GM12878 (cell line): Measurements from ENCODE around the gene FAM9C. TPM values are rescaled to one million over a fixed set of nuclear protein-coding genes. Genes with fewer than 3 reads are reported as not detected.

Experiments used
- ATAC-seq: fragments of 200-7000 bp; cut with Tn5 transposase; 3 replicates; pipeline ENCODE4 v1.9.1; 2020; ENCODE audit warnings: mild to moderate bottlenecking, moderate library complexity
- BruUV-seq: library from RNA; stranded (reverse); fragments of 400-500 nt; replicated peaks from 2 replicates; lab custom pipeline; 2021; lab: Mats Ljungman, UMichigan
- CTCF ChIA-PET: fragments of 300-600 bp; sonication (Branson Sonifier 250); formaldehyde crosslinking; extraction: SDS; loops from one replicate; lab custom pipeline; 2021; ENCODE audit warnings: inconsistent platforms; lab: Yijun Ruan, JAX
- POLR2A ChIA-PET: fragments of 350-600 bp; formaldehyde crosslinking; extraction: SDS; loops from one replicate; lab custom pipeline; 2021; ENCODE audit warnings: inconsistent platforms; lab: Charles Lee
- RAD21 ChIA-PET: fragments of 300-600 bp; sonication (Branson Sonifier 250); formaldehyde crosslinking; loops from one replicate; lab custom pipeline; 2023; ENCODE audit warnings: antibody characterized with exemption; ENCODE audit not compliant: unreplicated experiment; lab: Charles Lee
- SMC1A ChIA-PET: fragments of 300-600 bp; sonication (Branson Sonifier 250); formaldehyde crosslinking; loops from one replicate; lab custom pipeline; 2023; ENCODE audit not compliant: unreplicated experiment, uncharacterized antibody; lab: Charles Lee
- DNase-seq: peaks from one replicate; pipeline ENCODE4 v3.0.0-alpha.2; 2011; ENCODE audit warnings: low read depth, low spot score
- FAIRE-seq: peaks from 3 replicates; lab custom pipeline; 2011; peaks lifted over from hg19 to GRCh38; lab: Jason Lieb, UNC
- H2AFZ ChIP-seq: 2 replicates; pipeline ENCODE4 v1.6.0; 2011; ENCODE audit warnings: low read depth, low read length, control low read depth; ENCODE audit not compliant: control insufficient read depth
- H3K27ac ChIP-seq: 2 replicates; pipeline ENCODE4 v1.5.1; 2011; ENCODE audit warnings: control low read depth; ENCODE audit not compliant: control insufficient read depth, insufficient read depth
- H3K27me3 ChIP-seq, 2 experiments: replicated peaks in 1 of 2; 2 replicates each; pipeline versions ENCODE4 v1.6.0 to v1.6.1; 2011; ENCODE audit warnings: low read length in 1 of 2; ENCODE audit not compliant: control insufficient read depth in 2 of 2, insufficient read depth in 2 of 2
- H3K36me3 ChIP-seq, 2 experiments: 2 replicates each; pipeline ENCODE4 v1.5.1; 2011; ENCODE audit warnings: low read length in 1 of 2; ENCODE audit not compliant: control insufficient read depth in 2 of 2, insufficient read depth in 2 of 2
- H3K4me1 ChIP-seq: 2 replicates; pipeline ENCODE4 v1.6.1; 2011; ENCODE audit warnings: mild to moderate bottlenecking, low read length, moderate library complexity, mixed read lengths; ENCODE audit not compliant: control insufficient read depth, insufficient read depth
- H3K4me2 ChIP-seq: 2 replicates; pipeline ENCODE4 v1.6.0; 2011; ENCODE audit warnings: control low read depth; ENCODE audit not compliant: control insufficient read depth, insufficient read depth
- H3K4me3 ChIP-seq: fragments of 200-600 bp; sonication (generic); 2 replicates; pipeline ENCODE4 v1.5.1; 2016
- H3K79me2 ChIP-seq: 2 replicates; pipeline ENCODE4 v1.6.0; 2011; ENCODE audit warnings: low read length; ENCODE audit not compliant: control insufficient read depth, insufficient read depth
- H3K9ac ChIP-seq: 2 replicates; pipeline ENCODE4 v1.8.0; 2011; ENCODE audit warnings: low read length, control low read depth, mixed read lengths; ENCODE audit not compliant: control insufficient read depth, insufficient read depth
- H3K9me3 ChIP-seq: replicated peaks from 3 replicates; pipeline ENCODE4 v1.5.1; 2011; ENCODE audit warnings: mild to moderate bottlenecking, low read length; ENCODE audit not compliant: control insufficient read depth, insufficient read depth
- H4K20me1 ChIP-seq: 2 replicates; pipeline ENCODE4 v1.6.0; 2011; ENCODE audit not compliant: control insufficient read depth, insufficient read depth
- ATF7 ChIP-seq: fragments of 450-650 bp; IDR thresholded peaks from 2 replicates; pipeline ENCODE4 v1.6.1; 2016; ENCODE audit warnings: low read depth, mild to moderate bottlenecking
- MLLT1 ChIP-seq: fragments of 450-650 bp; IDR thresholded peaks from 2 replicates; pipeline ENCODE4 v1.6.1; 2016; ENCODE audit warnings: mild to moderate bottlenecking
- POLR2A ChIP-seq: IDR thresholded peaks from 2 replicates; pipeline ENCODE4 v1.6.1; 2011; ENCODE audit warnings: low read depth, mild to moderate bottlenecking, low read length
- POLR2AphosphoS5 ChIP-seq: IDR thresholded peaks from 2 replicates; pipeline ENCODE4 v1.6.1; 2011; ENCODE audit warnings: mild to moderate bottlenecking, low read length, inconsistent platforms
- RCOR1 ChIP-seq: conservative IDR thresholded peaks from 2 replicates; pipeline ENCODE4 v1.6.1; 2012; ENCODE audit warnings: low read depth, low read length, improper control_type of control experiment
- RUNX3 ChIP-seq: IDR thresholded peaks from 2 replicates; pipeline ENCODE4 v1.6.1; 2012; ENCODE audit warnings: low read length, inconsistent platforms
- TCF12 ChIP-seq: IDR thresholded peaks from 2 replicates; pipeline ENCODE4 v1.6.1; 2011; ENCODE audit warnings: low read depth, mild to moderate bottlenecking, low read length
- YBX1 ChIP-seq: fragments of 450-650 bp; IDR thresholded peaks from 2 replicates; pipeline ENCODE4 v1.6.1; 2016; ENCODE audit warnings: antibody characterized with exemption
- YY1 ChIP-seq: IDR thresholded peaks from 2 replicates; pipeline ENCODE4 v1.6.1; 2011; ENCODE audit warnings: low read depth, mild to moderate bottlenecking, low read length
- WGBS: methylation state at CpG from one replicate; pipeline ENCODE4 v1.1.6; 2016; ENCODE audit warnings: low lambda C conversion rate; ENCODE audit not compliant: insufficient replicate concordance, insufficient coverage; ENCODE audit errors: missing lambda C conversion rate; 5-methylcytosine and 5-hydroxymethylcytosine counted together
- in situ Hi-C: fragments of 300-500 bp; cut with MboI; formaldehyde crosslinking; loops from 9 replicates; pipeline ENCODE4 v1.14.3; 2018; ENCODE audit warnings: mixed read lengths
- intact Hi-C: fragments of 100-400 bp; cut with micrococcal nuclease; formaldehyde crosslinking; loops from one replicate; pipeline ENCODE4 v1.14.2; 2022; ENCODE audit not compliant: unreplicated experiment
- polyA plus RNA-seq, 11 experiments: library from polyadenylated mRNA; depleted of rRNA in 4 of 11; unstranded in 6 of 11; stranded (reverse) in 5 of 11; fragments of >200 nt; fragmentation: Nextera tagmentation in 4 of 11; fragmentation: Illumina TruSeq in 1 of 11; extraction: Ambion mirVana in 4 of 11; extraction: Trizol in 1 of 11; gene quantifications; 1 replicate in 1 of 11; 2 replicates in 10 of 11; pipeline versions ENCODE4 v1.2.1 to v1.2.3, GENCODE V29; 2011 to 2016; ENCODE audit warnings: inconsistent platforms in 2 of 11, missing spikeins in 2 of 11, low read depth in 1 of 11
- total RNA-seq, 4 experiments: library from RNA; depleted of rRNA in 3 of 4; stranded (reverse); fragments of >200 nt in 3 of 4; fragmentation: Illumina TruSeq in 1 of 4; extraction: Trizol in 1 of 4; gene quantifications; 2 replicates each; pipeline versions ENCODE4 v1.2.1 to v1.2.3, GENCODE V29; 2013 to 2021
- TF ChIP-seq, protein P1 (sequence below): IDR thresholded peaks from 2 replicates; pipeline ENCODE4 v1.6.1; 2011; ENCODE audit warnings: borderline replicate concordance, low read depth, mild to moderate bottlenecking, moderate library complexity, mixed read lengths, low read length; ENCODE audit not compliant: insufficient read depth; ENCODE audit errors: extremely low read length

The FAM9C gene
- total and polyA plus RNA-seq, 10 of the 15 experiments (the other 5 are each of a cell fraction or from before 2014, with no cell fraction given): 0.01 to 0.03 TPM; not detected in 8

DNA sequence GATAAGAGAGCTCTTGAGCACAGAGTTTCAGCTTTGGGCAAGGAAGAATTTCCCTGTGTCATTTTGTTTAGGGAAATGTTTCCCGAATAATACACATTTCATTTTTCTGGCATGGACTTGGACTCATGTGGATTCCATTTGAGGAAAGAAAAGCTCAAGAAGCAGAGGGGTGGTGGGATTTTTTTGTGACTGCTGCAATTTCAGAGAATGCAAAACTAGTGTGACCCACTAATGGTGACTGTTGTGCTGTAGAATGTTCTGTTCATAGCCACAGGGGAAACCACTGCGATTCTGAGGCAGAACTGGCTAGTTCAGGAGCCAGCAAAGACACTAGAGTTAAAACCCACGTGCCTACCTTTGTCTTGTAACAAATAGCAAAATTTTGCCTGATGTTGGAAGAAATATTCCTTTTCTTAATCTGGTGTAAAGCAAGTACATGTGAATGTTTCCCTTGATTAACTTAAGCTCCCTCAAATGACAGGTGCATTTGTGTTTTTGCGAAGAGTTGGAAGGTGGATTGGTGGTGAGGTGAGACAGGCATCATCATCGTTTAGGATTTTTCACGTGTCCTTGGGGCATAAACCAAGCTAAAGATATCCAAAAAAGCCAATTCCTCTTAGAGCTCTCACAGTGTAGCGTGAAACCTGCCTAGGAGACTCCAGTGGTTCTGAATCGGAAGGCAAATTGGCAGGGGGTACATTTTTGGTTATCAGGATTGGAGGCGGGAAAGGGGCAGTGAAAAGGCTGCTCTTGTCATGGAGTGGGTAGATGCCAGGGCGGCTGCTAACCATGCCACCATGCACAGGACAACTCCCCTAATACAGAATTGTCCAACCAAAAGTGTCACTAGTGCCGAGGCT, 38.0 kb upstream of the FAM9C start:
- no peak overlapping the region for H3K4me3 ChIP-seq
- no peaks in the 10 kb centered on the region for H3K36me3 ChIP-seq
- CTCF ChIA-PET: interaction anchor here (0.6 to 4.1 kb wide), 19 partner anchors 9 to 1312 kb away, joined by 3 to 41 read pairs (median 4); no protein-coding TSS in a partner anchor
- TF ChIP-seq YBX1 (no peak), YY1 (no peak), TCF12 (no peak), RCOR1 (no peak), ATF7 (no peak), POLR2A (0 out of 2 replicates have a peak, but pooled peaks have one; percentile 17), MLLT1 (peak; percentile 49), POLR2AphosphoS5 (peak; percentile 62), RUNX3 (0 out of 2 replicates have a peak, but pooled peaks have one; percentile 9)
- TF ChIP-seq, protein P1, sequence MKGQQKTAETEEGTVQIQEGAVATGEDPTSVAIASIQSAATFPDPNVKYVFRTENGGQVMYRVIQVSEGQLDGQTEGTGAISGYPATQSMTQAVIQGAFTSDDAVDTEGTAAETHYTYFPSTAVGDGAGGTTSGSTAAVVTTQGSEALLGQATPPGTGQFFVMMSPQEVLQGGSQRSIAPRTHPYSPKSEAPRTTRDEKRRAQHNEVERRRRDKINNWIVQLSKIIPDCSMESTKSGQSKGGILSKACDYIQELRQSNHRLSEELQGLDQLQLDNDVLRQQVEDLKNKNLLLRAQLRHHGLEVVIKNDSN: no peak
- intact Hi-C loops (loop anchor here (5.0 to 10.0 kb wide), 3 partner anchors 218 to 1318 kb away; partner anchors contain the start of genes RAB9A and TLR7), in situ Hi-C loops (no loop called here)
- H3K9ac ChIP-seq: peak overlapping the region; percentile 68
- no peaks in the 10 kb centered on the region for H3K27me3 ChIP-seq
- no peak overlapping the region for H2AFZ ChIP-seq
- RAD21 ChIA-PET: interaction anchor here (0.7 to 23.1 kb wide), 18 partner anchors 9 to 652 kb away, joined by 3 to 689 read pairs (median 8); partner anchors contain the start of genes OFD1, TMSB4X and TRAPPC2
- 27% methylated on average over 11 of the region's 11 CpGs for WGBS
- no peak for DNase-seq
- H3K4me2 ChIP-seq: peak overlapping the region; percentile 54
- peak overlapping the region; percentile 100 for H3K27ac ChIP-seq
- POLR2A ChIA-PET: interaction anchor here (0.7 to 17.3 kb wide), 19 partner anchors 8 to 220 kb away, joined by 3 to 280 read pairs (median 8); no protein-coding TSS in a partner anchor
- peaks cover 86% of the 10 kb centered on the region for H3K4me1 ChIP-seq
- no peaks in the 10 kb centered on the region for H4K20me1 ChIP-seq
- SMC1A ChIA-PET: interaction anchor here (0.7 to 27.7 kb wide), 18 partner anchors 9 to 405 kb away, joined by 3 to 847 read pairs (median 6); no protein-coding TSS in a partner anchor
- BruUV-seq: TSS peak; percentile 33
- H3K79me2 ChIP-seq: peaks cover 5% of the 10 kb centered on the region
- peak; percentile 64 for FAIRE-seq
- peak; percentile 43 for ATAC-seq
- no peaks in the 10 kb centered on the region for H3K9me3 ChIP-seq
